ENCODE results near the gene PPP2R3B.

- TF ChIP-seq, protein P1, sequence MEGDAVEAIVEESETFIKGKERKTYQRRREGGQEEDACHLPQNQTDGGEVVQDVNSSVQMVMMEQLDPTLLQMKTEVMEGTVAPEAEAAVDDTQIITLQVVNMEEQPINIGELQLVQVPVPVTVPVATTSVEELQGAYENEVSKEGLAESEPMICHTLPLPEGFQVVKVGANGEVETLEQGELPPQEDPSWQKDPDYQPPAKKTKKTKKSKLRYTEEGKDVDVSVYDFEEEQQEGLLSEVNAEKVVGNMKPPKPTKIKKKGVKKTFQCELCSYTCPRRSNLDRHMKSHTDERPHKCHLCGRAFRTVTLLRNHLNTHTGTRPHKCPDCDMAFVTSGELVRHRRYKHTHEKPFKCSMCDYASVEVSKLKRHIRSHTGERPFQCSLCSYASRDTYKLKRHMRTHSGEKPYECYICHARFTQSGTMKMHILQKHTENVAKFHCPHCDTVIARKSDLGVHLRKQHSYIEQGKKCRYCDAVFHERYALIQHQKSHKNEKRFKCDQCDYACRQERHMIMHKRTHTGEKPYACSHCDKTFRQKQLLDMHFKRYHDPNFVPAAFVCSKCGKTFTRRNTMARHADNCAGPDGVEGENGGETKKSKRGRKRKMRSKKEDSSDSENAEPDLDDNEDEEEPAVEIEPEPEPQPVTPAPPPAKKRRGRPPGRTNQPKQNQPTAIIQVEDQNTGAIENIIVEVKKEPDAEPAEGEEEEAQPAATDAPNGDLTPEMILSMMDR (IDR thresholded peaks at IDR 0.05 in 2 of 3, conservative IDR thresholded peaks at IDR 0.05 in 1 of 3; ENCODE audit: borderline replicate concordance in 1 of 3, insufficient read depth in 1 of 3, low read depth in 2 of 3, low read length in 2 of 3) = no peak
- no peak for TF ChIP-seq YY1 (IDR thresholded peaks at IDR 0.05; ENCODE audit: extremely low read depth, insufficient replicate concordance, low read depth, low read length)
- TF ChIP-seq, protein P2, sequence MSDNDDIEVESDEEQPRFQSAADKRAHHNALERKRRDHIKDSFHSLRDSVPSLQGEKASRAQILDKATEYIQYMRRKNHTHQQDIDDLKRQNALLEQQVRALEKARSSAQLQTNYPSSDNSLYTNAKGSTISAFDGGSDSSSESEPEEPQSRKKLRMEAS (IDR thresholded peaks at IDR 0.05) = no peak
- TF ChIP-seq EGR1 (IDR thresholded peaks at IDR 0.05; ENCODE audit: low read depth) = no peak
- no peak for TF ChIP-seq RAD21 (IDR thresholded peaks at IDR 0.05; ENCODE audit: low read depth)
- no peak for TF ChIP-seq EZH2 (IDR thresholded peaks at IDR 0.05)
- TF ChIP-seq SRF (IDR thresholded peaks at IDR 0.05; ENCODE audit: low read depth) = no peak
- no peak for TF ChIP-seq CBX3 (IDR thresholded peaks at IDR 0.05; ENCODE audit: low read depth)
- TF ChIP-seq JUND (IDR thresholded peaks at IDR 0.05) = no peak
- no peak for TF ChIP-seq ZNF274 (IDR thresholded peaks at IDR 0.05; ENCODE audit: low read depth, low read length)
- no peak for TF ChIP-seq ELF1 (IDR thresholded peaks at IDR 0.05; ENCODE audit: borderline replicate concordance, low read depth)
- TF ChIP-seq ZBTB33 (IDR thresholded peaks at IDR 0.05; ENCODE audit: extremely low read depth, insufficient replicate concordance, low read length) = no peak
- peak; percentile 8 for TF ChIP-seq POLR2A (IDR thresholded peaks at IDR 0.05; ENCODE audit: borderline replicate concordance, extremely low read depth, insufficient read depth, insufficient read length)
Observed at GRCh38 chrX:318739-319578, 67.7 kb downstream of the PPP2R3B start, which contains the start of gene GTPBP6.

Data from HCT116 (cell line).